G401 (cell line): Measurements from ENCODE around the gene TRIM67. TPM values are rescaled to one million over a fixed set of nuclear protein-coding genes. Genes with fewer than 3 reads are reported as not detected.

ENCODE experiments used
- DNase-seq: peaks from one replicate; pipeline ENCODE4 v3.0.0-alpha.2; 2015; ENCODE audit warnings: low spot score
- in situ Hi-C: cut with HindIII; loops from 2 replicates; pipeline ENCODE4 v1.10.0; 2016; ENCODE audit warnings: low sequenced_read_pairs, mixed read lengths
- total RNA-seq: library from RNA; depleted of rRNA; stranded (reverse); fragments of >200 nt; shearing (Covaris generic); gene quantifications from 2 replicates; pipeline ENCODE4 v1.2.3, GENCODE V29; 2014

The TRIM67 gene
- total RNA-seq, 1 experiment from 2014 or later = not detected

GRCh38 chr1:231218078-231218477, 56.2 kb downstream of the TRIM67 start:
- DNase-seq = no peak
- in situ Hi-C loops = no loop called here

DNA sequence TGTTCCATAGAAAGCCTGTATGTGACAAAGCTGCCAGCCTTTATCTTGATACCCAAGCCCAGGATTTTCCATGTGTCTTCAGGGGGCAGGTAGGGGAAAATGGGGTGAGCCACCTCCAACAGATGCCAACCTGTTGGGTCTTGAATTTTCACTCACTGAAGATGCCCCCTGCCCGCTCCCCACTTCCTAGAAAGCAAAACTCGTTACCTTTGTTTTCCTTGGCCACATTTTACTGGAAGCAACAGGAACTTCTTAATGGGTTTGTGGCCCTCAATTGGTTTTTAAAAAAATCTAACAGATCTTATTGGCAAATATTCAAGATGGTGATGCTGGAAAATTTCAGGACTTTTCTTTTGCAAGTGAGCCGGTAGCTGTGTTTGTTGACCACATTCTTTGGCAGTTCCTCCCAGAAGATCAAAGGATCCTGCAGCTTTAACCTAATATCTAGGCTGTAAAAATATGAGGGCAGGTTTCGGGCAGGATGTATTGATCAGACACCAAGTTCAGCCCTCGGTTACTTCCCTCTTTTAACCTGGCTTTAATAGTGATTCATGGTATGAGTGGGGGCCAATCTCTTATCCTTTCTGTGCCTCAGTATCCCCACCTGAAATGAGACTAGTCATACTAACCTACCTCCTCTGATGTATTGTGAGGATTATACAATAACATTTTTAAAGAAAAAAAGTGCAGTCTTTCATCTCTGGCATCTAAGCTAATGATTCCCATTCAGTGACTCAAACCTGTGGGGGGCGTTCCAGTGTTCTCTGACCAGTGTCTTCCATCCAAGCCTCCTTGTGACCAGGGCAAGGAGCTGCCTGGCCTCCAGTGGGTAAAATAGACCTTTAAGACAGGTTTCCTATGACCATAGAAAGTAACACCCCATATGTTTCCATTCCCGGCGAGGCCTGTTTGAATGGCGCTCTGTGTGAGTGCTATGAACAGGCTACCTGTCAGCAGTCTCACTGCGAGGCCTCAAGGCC, 57.9 kb downstream of the TRIM67 start:
- in situ Hi-C loops = no loop called here
- DNase-seq = no peak

DNA sequence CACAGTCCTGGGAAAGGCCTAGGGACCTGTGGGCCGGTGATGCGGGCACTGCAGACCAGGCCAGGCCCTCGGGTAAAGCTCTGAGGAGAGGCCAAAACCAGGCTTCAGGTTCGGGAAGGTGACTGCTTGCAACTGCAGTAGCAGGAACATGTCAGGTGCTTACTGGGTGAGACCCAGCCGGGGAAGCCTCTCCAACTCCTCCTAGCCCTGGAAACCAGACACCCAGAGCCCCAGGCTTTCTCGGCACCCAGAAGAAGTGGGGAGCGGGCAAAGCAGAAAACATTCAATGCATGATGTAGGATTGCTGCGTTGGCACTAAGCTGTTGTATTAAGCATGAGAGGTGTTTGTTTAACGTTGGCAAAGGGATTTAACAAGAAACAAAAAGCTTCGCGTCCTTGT, 58.9 kb downstream of the TRIM67 start:
- in situ Hi-C loops = no loop called here
- DNase-seq = no peak

GRCh38 chr1:231226156-231226555, 64.3 kb downstream of the TRIM67 start:
- in situ Hi-C loops = no loop called here
- DNase-seq = no peak

DNA sequence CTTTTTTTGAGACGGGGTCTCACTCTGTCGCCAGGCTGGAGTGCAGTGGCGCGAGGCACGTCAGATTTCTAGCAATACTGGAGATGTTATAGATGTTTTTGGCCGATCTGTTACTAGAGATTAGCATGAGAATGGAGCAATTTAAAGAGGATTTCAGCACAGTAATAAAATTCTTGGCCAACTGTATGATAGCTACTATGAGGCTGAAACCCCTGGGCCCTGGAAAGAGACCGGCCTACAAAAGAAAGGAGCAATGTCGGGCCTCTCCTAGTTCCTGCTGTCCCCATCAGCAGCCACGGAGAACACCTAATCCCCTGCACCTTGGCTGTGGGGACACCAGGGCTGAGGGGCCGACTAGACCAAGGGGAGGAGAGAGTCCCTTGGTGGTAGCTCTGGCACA, 69.7 kb downstream of the TRIM67 start:
- in situ Hi-C loops = no loop called here
- no peak for DNase-seq

GRCh38 chr1:231232870-231233734, 71.2 kb downstream of the TRIM67 start:
- in situ Hi-C loops = no loop called here
- no peak for DNase-seq

GRCh38 chr1:231233735-231234417, 72.0 kb downstream of the TRIM67 start:
- in situ Hi-C loops = no loop called here
- no peak for DNase-seq

GRCh38 chr1:231234506-231234905, 72.6 kb downstream of the TRIM67 start:
- in situ Hi-C loops = no loop called here

DNA sequence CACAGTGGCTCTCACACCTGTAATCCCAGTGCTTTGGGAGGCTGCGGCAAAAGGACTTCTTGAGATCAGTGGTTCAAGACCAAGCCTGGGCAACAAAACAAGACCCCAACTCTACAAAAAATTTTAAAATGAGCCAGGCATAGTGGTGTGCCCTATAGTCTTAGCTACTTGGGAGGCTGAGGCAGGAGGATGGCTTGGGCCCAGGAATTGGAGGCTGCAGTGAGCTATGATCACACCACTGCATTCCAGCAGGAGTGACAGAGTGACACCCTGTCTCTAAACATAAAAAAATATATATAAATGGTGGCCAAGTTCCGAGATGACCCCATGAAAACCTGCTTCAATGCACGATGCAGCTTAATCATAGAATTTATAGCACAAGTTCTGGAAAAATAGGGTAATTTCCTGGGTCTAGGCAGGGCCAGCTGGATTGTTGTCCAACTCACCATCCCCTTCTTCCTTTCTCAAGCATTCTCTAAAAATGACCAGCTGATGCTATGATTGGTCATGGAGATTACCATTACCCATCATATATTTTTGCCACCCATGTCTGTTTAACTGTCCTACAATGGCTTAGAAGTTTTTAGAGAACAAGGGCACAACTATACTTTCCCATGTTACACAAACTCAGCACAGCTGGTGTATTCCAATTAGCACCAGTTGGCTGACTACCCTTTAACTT, 73.8 kb downstream of the TRIM67 start:
- in situ Hi-C loops = no loop called here

More at GRCh38 chr1:231234506-231234905, 72.6 kb downstream of the TRIM67 start:
- DNase-seq = no peak

GRCh38 chr1:231236208-231236591, 74.3 kb downstream of the TRIM67 start:
- DNase-seq = no peak
- in situ Hi-C loops = no loop called here

More for the DNA sequence above, 73.8 kb downstream of the TRIM67 start:
- DNase-seq = no peak

GRCh38 chr1:231236938-231237337, 75.1 kb downstream of the TRIM67 start:
- DNase-seq = no peak
- in situ Hi-C loops = no loop called here

DNA sequence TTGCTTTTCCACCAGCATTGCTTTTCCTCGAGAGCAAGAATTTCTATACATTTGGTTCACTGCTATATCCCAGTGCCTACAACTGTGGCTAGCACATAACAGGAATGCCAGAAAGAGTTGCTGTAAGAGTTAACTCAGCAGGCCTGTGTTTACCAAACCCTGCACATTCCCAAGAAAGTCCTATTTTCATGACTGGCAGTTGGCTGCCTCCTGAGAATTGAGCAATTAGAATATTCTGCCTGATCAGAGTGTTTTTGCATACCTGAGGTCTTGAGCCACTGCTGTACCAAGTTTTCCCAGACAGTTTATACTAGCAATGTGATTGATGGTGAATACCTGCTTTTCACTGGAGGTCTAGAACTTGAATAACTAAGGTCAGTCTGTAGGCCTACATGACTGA, 76.4 kb downstream of the TRIM67 start:
- in situ Hi-C loops = no loop called here
- DNase-seq = no peak

GRCh38 chr1:231240531-231240882, 78.6 kb downstream of the TRIM67 start:
- in situ Hi-C loops = no loop called here

DNA sequence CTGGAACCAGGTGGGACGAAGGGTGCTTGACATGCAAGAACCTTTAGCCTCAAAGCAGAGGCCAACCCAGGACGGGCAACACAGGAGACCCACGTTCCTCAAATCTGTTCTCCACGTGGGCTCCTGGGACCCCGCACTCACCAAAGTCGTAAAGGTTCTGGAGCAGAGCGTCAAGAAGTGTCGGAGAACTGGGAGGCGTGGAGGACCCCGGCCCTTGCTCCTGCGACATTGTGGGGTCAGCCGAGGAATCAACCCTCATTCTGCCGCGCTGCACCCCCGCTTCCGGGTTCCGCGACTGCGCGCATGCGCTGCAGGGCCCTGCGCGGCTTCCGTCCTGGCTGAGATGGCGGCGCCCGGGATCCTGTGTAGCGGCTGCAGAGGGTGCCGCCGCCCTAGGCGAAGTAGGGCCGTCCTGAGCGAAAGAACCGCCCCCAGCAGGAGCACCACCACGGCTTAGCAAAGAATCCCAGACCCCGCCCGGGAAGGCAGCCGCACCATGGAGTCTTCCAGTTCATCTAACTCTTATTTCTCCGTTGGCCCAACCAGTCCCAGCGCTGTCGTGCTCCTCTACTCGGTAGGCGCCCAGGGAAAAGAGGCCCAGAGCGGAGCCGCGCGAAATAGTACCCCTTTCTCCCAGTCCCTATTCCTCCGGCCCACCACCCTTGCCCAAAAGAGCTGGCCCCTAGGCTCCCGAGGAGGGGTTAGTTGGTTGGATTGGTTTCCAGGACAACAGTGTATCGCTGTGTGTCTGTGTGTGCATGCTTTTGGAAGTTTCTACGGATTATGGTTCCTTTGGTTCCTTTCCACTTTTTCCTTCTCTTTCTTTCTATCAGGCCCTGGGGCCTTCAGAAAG, 79.3 kb downstream of the TRIM67 start, which contains the start of gene GNPAT:
Gene GNPAT, plus strand, starts transcription at position 330 of the 853 bp plus-strand sequence. Its CDS starts 167 bp downstream, at position 497.
- DNase-seq = peak; percentile 80
- in situ Hi-C loops = no loop called here

More at GRCh38 chr1:231240531-231240882, 78.6 kb downstream of the TRIM67 start:
- DNase-seq = no peak

DNA sequence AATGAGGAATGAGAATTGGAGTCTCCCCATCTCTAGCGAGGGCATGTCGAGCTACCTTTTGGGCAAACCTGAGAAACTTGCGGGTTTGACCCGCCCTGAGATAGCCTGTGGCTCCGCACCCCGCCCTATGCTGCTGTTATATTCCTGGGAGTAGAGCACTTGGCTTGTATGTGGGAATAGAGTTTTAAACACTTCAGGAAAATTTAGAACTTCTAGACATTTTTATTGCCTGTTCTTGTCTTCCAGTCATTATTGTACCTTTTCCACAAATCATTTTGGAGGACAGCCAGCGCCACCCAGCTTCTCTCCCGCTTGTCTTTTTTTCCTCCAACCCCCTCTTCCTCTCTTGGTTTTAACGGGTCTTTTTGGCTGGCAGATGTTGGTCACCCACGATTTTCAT, 79.9 kb downstream of the TRIM67 start:
- DNase-seq = peak; percentile 25
- in situ Hi-C loops = no loop called here

DNA sequence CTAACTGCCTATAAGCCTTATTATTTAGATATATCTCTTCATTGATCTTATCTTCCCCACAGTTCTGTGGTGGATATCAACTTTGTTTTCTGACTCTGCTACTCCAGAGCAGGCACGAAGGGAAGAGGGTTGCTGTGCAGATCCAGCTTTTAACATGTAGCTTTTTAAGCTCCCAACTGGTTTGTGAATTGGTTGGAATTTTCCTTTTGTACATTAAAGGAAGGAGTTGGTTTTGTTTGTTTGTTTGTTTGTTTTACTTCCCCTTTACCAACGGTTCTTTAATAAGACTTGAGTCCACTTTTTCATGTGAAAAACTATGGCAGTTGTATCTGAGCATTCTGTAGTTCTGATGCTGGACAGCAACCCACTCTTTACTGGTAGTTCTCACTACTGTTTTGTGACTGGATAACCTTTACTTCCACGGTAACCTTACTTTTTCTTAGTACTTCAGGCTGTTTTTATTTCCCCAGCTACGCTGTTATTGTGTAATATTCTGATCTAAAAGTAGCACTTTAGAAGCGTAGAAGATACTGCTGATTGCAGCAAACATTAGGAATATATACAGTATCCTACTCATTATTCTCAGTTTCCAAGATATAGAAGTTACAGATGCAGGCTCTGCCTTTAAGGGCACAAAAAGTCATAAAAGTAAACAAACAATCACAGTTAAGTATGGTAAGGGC, 80.8 kb downstream of the TRIM67 start:
- no peak for DNase-seq
- in situ Hi-C loops = no loop called here

- no peak for DNase-seq
- in situ Hi-C loops = no loop called here
These were observed 86.9 kb downstream of the TRIM67 start for GRCh38 chr1:231248778-231249177.
